ENCODE results near the gene TMEM40.

GRCh38 chr3:12705374-12705926 lies 53.6 kb downstream of the TMEM40 start:
- TF ChIP-seq GATA2 (IDR thresholded peaks at IDR 0.05; ENCODE audit: low read depth, low read length) = no peak
- no peak for TF ChIP-seq GATA3 (IDR thresholded peaks at IDR 0.05; ENCODE audit: low read depth, low read length)
